Breast epithelium (tissue), 3 donors: ENCODE results near the gene NTSR1.

ENCODE experiments used
- POLR2A ChIP-seq: fragments of 450-650 bp; IDR thresholded peaks from one replicate; pipeline ENCODE4 v1.6.1; 2016; ENCODE audit warnings: antibody characterized with exemption, mild to moderate bottlenecking, moderate library complexity
- POLR2AphosphoS5 ChIP-seq, 3 donors: sonication (generic); formaldehyde crosslinking; IDR thresholded peaks; one replicate each; pipeline ENCODE4 v1.6.1; 2017; ENCODE audit warnings: antibody characterized with exemption in 3 of 3

- TF ChIP-seq POLR2A (no peak), POLR2AphosphoS5 (IDR thresholded peaks at IDR 0.05) (no peak)
These were observed 36.8 kb downstream of the NTSR1 start for GRCh38 chr20:62745279-62745951.
